K562 (cell line): ENCODE results near the gene DGCR8. TPM values are rescaled to one million over a fixed set of nuclear protein-coding genes. Genes with fewer than 3 reads are reported as not detected.

ENCODE experiments used
- CBX8 ChIP-seq: fragments of 200-600 bp; sonication (generic); IDR thresholded peaks from 2 replicates; pipeline ENCODE4 v1.6.1; 2012; ENCODE audit warnings: borderline replicate concordance, mixed run types, low read depth, mild to moderate bottlenecking, moderate library complexity, mixed read lengths, low read length, control low read depth, inconsistent platforms; ENCODE audit not compliant: poor library complexity, severe bottlenecking; ENCODE audit errors: extremely low read depth
- CEBPZ ChIP-seq: fragments of 150-350 bp; IDR thresholded peaks from 2 replicates; pipeline ENCODE4 v1.6.1; 2014; ENCODE audit warnings: low read depth, mild to moderate bottlenecking, low read length, borderline replicate concordance
- E2F1 ChIP-seq: sonication (generic); formaldehyde crosslinking; IDR thresholded peaks from 2 replicates; pipeline ENCODE4 v1.8.1; 2023; ENCODE audit warnings: mild to moderate bottlenecking, missing genetic modification reagents, moderate library complexity
- E2F6 ChIP-seq, 2 experiments: IDR thresholded peaks; 2 replicates each; pipeline ENCODE4 v1.6.1; 2011; ENCODE audit warnings: borderline replicate concordance in 1 of 2, control low read depth in 1 of 2, low read depth in 1 of 2, low read length in 1 of 2, mild to moderate bottlenecking in 1 of 2, mixed read lengths in 1 of 2, moderate library complexity in 1 of 2; ENCODE audit not compliant: insufficient read depth in 1 of 2, insufficient read length in 1 of 2, poor library complexity in 1 of 2, severe bottlenecking in 1 of 2; ENCODE audit errors: extremely low read depth in 1 of 2
- HSF4 ChIP-seq: fragments of 250-450 bp; sonication (Bioruptor Pico); IDR thresholded peaks from 2 replicates; pipeline ENCODE4 v2.1.2; 2022; ENCODE audit warnings: mild to moderate bottlenecking, moderate library complexity, borderline replicate concordance
- KAT8 ChIP-seq: fragments of 450-650 bp; IDR thresholded peaks from 2 replicates; pipeline ENCODE4 v1.6.1; 2016; ENCODE audit warnings: low read depth, mild to moderate bottlenecking
- KDM5B ChIP-seq: fragments of 200-600 bp; sonication (generic); IDR thresholded peaks from 2 replicates; pipeline ENCODE4 v1.6.1; 2012; ENCODE audit warnings: low read depth, mild to moderate bottlenecking, moderate library complexity, low read length, control low read depth, inconsistent platforms; ENCODE audit not compliant: insufficient replicate concordance
- KLF1 ChIP-seq: fragments of 450-650 bp; IDR thresholded peaks from 2 replicates; pipeline ENCODE4 v1.6.1; 2016; ENCODE audit warnings: missing genetic modification characterization, missing compliant biosample characterization
- LEF1 ChIP-seq: fragments of 450-650 bp; IDR thresholded peaks from 2 replicates; pipeline ENCODE4 v1.6.1; 2016; ENCODE audit warnings: mild to moderate bottlenecking
- MCM5 ChIP-seq: fragments of 450-650 bp; IDR thresholded peaks from 2 replicates; pipeline ENCODE4 v1.6.1; 2016; ENCODE audit warnings: low read depth
- PCBP2 ChIP-seq: fragments of 200-400 bp; formaldehyde crosslinking; IDR thresholded peaks from 2 replicates; pipeline ENCODE4 v1.6.1; 2018; ENCODE audit warnings: low read length, low read depth, mild to moderate bottlenecking, moderate library complexity; ENCODE audit not compliant: poor library complexity, severe bottlenecking
- RNF219 ChIP-seq: fragments of 250-450 bp; sonication (Bioruptor Pico); IDR thresholded peaks from 2 replicates; pipeline ENCODE4 v1.5.0; 2022; ENCODE audit warnings: mild to moderate bottlenecking
- SLC30A9 ChIP-seq: fragments of 250-450 bp; sonication (Bioruptor Pico); IDR thresholded peaks from 2 replicates; pipeline ENCODE4 v1.8.0; 2022; ENCODE audit warnings: mild to moderate bottlenecking, moderate library complexity
- STAG1 ChIP-seq: sonication (generic); formaldehyde crosslinking; IDR thresholded peaks from 2 replicates; pipeline ENCODE4 v1.5.0; 2020; ENCODE audit warnings: missing genetic modification reagents, borderline replicate concordance
- TAF1 ChIP-seq: IDR thresholded peaks from 2 replicates; pipeline ENCODE4 v1.6.1; 2011; ENCODE audit warnings: mild to moderate bottlenecking, low read length, moderate library complexity; ENCODE audit not compliant: insufficient read depth, control insufficient read depth, severe bottlenecking; ENCODE audit errors: extremely low read depth
- TCFL5 ChIP-seq: fragments of 250-450 bp; sonication (Bioruptor Pico); conservative IDR thresholded peaks from 2 replicates; pipeline ENCODE4 v1.6.1; 2021; ENCODE audit warnings: mild to moderate bottlenecking, moderate library complexity, matching md5 sums
- ZFPM2 ChIP-seq: fragments of 250-450 bp; sonication (Bioruptor Pico); IDR thresholded peaks from 2 replicates; pipeline ENCODE4 v1.5.1; 2022; ENCODE audit warnings: mild to moderate bottlenecking
- ZNF140 ChIP-seq: fragments of 250-450 bp; sonication (Bioruptor Pico); IDR thresholded peaks from 2 replicates; pipeline ENCODE4 v1.8.0; 2021; ENCODE audit warnings: moderate library complexity, mild to moderate bottlenecking, inconsistent platforms
- ZNF224 ChIP-seq: sonication (generic); formaldehyde crosslinking; IDR thresholded peaks from 2 replicates; pipeline ENCODE4 v1.8.0; 2022; ENCODE audit warnings: mild to moderate bottlenecking, missing genetic modification reagents
- polyA plus RNA-seq, 8 experiments: library from polyadenylated mRNA; depleted of rRNA in 4 of 8; stranded (reverse) in 5 of 8; unstranded in 3 of 8; fragments of >200 nt; fragmentation: Nextera tagmentation in 2 of 8; fragmentation: Illumina TruSeq in 1 of 8; extraction: Ambion mirVana in 2 of 8; extraction: Trizol in 1 of 8; gene quantifications; 2 replicates each; pipeline versions ENCODE4 v1.2.1 to v1.2.3, GENCODE V29; 2011 to 2014; ENCODE audit warnings: inconsistent platforms in 1 of 8, missing spikeins in 1 of 8
- total RNA-seq, 7 experiments: library from RNA; depleted of rRNA in 6 of 7; stranded (reverse); fragments of >200 nt in 6 of 7; fragmentation: Illumina TruSeq in 2 of 7; extraction: Trizol in 2 of 7; gene quantifications; 2 replicates each; pipeline versions ENCODE4 v1.2.1 to v1.2.3, GENCODE V29; 2011 to 2021; ENCODE audit warnings: low replicate concordance in 1 of 7

The DGCR8 gene
- total and polyA plus RNA-seq, 9 of the 15 experiments (the other 6 are each of a cell fraction or from before 2014, with no cell fraction given), result 5.9 to 144 (median 80.1) TPM

GRCh38 chr22:20116951-20117632 lies 37.1 kb downstream of the DGCR8 start, which contains the start of gene TRMT2A (continued):
- TF ChIP-seq LEF1, result no peak
- no peak for TF ChIP-seq SLC30A9 (CRISPR knock-in tag)
- TF ChIP-seq HSF4 (CRISPR knock-in tag), result peak; percentile 86
- TF ChIP-seq ZNF140, result no peak
- TF ChIP-seq KDM5B, result peak; percentile 91
- no peak for TF ChIP-seq STAG1 (CRISPR knock-in tag)
- TF ChIP-seq ZNF224 (CRISPR knock-in tag), result no peak
- peak; percentile 63; the same call in 1 of the 2 replicates for TF ChIP-seq CEBPZ
- no peak for TF ChIP-seq RNF219 (CRISPR knock-in tag)
- TF ChIP-seq ZFPM2, result peak; percentile 94; the same call in 1 of the 2 replicates
- peak; percentile 99 to 100 for TF ChIP-seq E2F6 (IDR thresholded peaks at IDR 0.05; ENCODE audit: borderline replicate concordance in 1 of 2, extremely low read depth in 1 of 2, insufficient read depth in 1 of 2, insufficient read length in 1 of 2, low read depth in 1 of 2, low read length in 1 of 2, poor library complexity in 1 of 2, severe bottlenecking in 1 of 2)
- no peak for TF ChIP-seq PCBP2
- TF ChIP-seq TCFL5 (CRISPR knock-in tag), result no peak; the same call in 1 of the 2 replicates
- no peak for TF ChIP-seq KAT8
- TF ChIP-seq TAF1, result no peak
- no peak for TF ChIP-seq MCM5
- no peak for TF ChIP-seq CBX8
- TF ChIP-seq KLF1 (tag), result peak; percentile 100
- TF ChIP-seq E2F1, result peak; percentile 100
